Right ventricle myocardium inferior (tissue), 1 donor: ENCODE results near the gene CA7. TPM values are rescaled to one million over a fixed set of nuclear protein-coding genes. Genes with fewer than 3 reads are reported as not detected.

ENCODE experiments used
- ATAC-seq: fragments of 200-7000 bp; cut with Tn5 transposase; one replicate; pipeline ENCODE4 v1.9.1; 2020; ENCODE audit warnings: mild to moderate bottlenecking, moderate library complexity
- DNase-seq: peaks from one replicate; pipeline ENCODE4 v3.0.0; 2021; ENCODE audit errors: missing footprints
- intact Hi-C: fragments of 100-400 bp; cut with DNase I; formaldehyde crosslinking; loops from one replicate; pipeline ENCODE4 v1.11.0; 2022
- long read RNA-seq: library from polyadenylated mRNA; unstranded; transcript quantifications from one replicate; pipeline ENCODE4 v2.0.0, GENCODE V29; 2021
- total RNA-seq: library from RNA; stranded (reverse); fragmentation: NEBNext Ultra II Directional; extraction: Animal tissue kit (Norgen Biotek cat#: 25700); gene quantifications from one replicate; pipeline ENCODE4 v1.2.1, GENCODE V29; 2021
- donor health status: DM: no; HTN: yes; CAD: no; lungs with severe emphysema.

Gene CA7
- total RNA-seq: not detected
- long read RNA-seq: 0 reads

GRCh38 chr16:66844342-66845079 lies at the start of gene CA7:
TSS of gene CA7 (plus strand) at chr16:66844414. CDS start at chr16:66844488, 74 bp downstream.
- intact Hi-C loops: no loop called here
- DNase-seq (no peak), ATAC-seq (peak; percentile 33)

DNA sequence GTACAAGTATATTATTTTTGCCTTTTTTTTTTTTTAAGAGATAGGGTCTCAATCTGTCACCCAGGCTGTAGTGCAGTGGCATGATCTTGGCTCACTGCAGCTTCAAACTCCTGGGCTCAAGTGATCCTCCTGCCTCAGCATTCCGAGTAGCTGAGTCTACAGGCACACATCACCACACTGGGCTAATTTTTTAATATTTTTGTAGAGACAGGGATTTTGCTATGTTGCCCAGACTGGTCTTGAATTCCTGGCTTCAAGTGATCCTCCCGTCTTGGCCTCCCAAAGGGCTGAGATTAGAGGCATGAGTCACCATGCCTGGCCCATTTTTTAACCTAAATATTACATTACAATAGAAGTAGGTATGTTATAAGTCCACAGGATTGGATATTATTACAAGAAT lies 46.1 kb upstream of the CA7 start:
- intact Hi-C loops: no loop called here
- ATAC-seq (no peak), DNase-seq (no peak)

GRCh38 chr16:66800856-66801255 lies 43.4 kb upstream of the CA7 start:
- ATAC-seq: no peak
- intact Hi-C loops: no loop called here
- DNase-seq: no peak

- intact Hi-C loops: no loop called here
- ATAC-seq: no peak
- no peak for DNase-seq
These were observed 42.7 kb upstream of the CA7 start, which contains the start of gene TERB1 for GRCh38 chr16:66801320-66802105. TSS of gene TERB1 (minus strand) at chr16:66801584. CDS start at chr16:66796798, 4,786 bp downstream.

DNA sequence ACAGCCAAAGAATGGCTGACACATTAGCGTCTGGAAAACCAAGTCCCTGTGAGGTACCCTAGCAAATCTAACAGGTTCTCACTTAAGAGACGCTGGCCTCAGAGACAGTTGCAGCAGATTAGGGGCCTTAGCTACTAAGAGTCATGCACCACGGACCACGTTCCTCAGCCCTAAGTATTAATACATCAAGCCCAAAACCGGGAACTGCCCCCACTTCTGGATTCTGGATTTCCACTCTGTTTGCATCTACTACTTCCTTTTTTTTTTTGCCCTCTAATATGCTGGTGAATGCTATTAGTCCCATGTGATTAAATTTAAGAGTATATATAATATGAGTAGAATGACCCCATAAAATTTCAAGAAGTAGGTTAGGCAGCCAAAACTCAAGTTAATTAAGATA lies 42.1 kb upstream of the CA7 start:
- ATAC-seq (no peak), DNase-seq (no peak)
- intact Hi-C loops: no loop called here

DNA sequence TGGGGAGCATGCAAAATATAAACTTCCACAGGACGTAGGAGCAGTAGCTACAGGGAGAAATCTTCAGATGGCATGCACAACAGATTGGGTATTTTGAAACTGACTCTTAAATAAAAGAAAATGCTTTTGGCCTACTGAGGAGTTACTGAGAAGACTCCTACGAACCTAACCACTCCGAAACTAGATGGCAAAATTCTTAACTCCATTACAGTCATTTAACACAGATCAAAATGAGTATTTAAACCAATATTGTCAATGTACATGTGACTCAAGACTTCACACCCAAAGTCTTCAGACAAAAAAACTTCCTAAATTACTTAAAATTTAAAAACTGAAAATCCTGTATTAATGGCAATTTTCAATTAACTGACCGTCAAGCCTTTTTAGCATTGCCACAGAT lies 34.4 kb upstream of the CA7 start:
- no peak for ATAC-seq
- no peak for DNase-seq
- intact Hi-C loops: no loop called here

- no peak for ATAC-seq
- no peak for DNase-seq
- intact Hi-C loops: no loop called here
These were observed 33.8 kb upstream of the CA7 start for GRCh38 chr16:66810391-66810790.

GRCh38 chr16:66811043-66811442 lies 33.2 kb upstream of the CA7 start:
- intact Hi-C loops: no loop called here
- ATAC-seq (no peak), DNase-seq (no peak)

GRCh38 chr16:66814734-66815133 lies 29.5 kb upstream of the CA7 start:
- intact Hi-C loops: no loop called here
- no peak for DNase-seq
- no peak for ATAC-seq

- DNase-seq (no peak), ATAC-seq (no peak)
- intact Hi-C loops: loop anchor here (10.0 kb wide), 1 partner anchor 89 kb away; no protein-coding TSS in a partner anchor
These were observed 20.2 kb upstream of the CA7 start for GRCh38 chr16:66824006-66824405.

DNA sequence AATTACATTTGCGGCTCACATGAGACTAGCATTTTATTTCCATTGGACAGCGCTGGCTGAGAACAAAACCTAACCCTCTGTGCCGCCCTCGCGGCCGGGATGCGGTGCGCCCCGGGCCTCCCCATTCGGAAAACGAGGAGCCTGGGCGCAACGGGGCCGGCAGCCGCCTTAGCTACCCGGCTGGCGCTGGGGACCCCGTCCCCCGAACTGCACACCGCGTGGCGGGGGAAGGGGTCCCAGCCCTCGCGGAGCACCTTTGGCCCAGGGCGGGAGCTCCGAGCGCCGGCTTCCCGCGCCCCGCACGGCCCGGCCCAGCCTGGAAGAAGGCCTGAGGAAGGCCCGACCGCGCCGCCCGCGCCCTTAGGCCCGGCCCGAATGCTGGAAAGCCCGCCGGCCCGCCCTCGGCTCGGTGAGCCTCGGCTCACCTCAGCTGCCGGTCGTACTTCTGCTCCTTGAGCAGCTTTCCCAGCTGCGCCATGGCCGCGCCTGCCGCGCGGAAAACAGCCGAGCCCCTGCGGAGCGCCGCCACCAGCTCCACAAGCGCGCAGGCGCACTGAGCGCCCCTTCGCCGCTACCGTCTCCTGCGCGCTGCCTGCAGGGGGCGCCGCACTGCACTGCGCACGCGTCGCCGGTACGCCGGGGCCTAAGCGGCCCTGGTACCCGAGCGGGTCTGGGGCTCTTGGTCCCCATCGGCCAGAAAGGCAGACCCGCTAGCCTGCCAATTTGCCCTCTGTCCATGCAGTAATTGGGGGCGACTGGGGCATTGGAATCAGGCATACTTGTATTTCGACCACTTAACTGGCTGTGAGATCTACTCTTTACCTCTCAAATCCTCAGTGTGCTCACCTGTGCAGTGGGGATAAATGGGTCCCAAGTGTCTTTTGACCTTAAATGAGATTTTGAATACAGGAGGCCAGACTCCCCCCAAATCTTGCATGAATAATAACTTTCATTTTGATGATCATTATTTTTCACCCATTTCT lies 13.5 kb upstream of the CA7 start, which contains the start of gene NAE1:
Gene NAE1 (minus strand): TSS at position 555 of the 983 bp plus-strand sequence. CDS start 77 bp downstream, at position 478.
- intact Hi-C loops: loop anchor here (2.0 to 5.0 kb wide), 2 partner anchors 38 to 78 kb away; partner anchors contain the start of gene DYNC1LI2
- DNase-seq (peak; percentile 94), ATAC-seq (peak; percentile 98)

DNA sequence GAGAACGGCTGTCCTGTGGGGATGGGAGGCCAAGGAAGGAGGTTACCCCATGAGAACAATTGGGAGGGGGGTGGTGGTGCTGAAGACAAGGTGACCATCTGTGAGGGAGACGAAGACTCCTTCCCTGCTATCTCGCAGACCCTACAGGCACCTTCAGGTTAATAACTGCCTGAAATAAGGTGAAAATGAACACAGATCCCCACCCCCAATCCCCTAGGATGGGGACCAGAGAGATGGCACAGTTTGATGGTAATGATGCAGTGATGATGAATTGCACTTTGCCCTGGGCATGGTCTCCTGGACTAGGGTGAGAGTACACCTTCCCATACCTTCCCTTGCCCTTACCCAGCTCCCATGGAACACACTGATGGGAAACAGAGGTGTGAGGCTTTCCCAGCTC lies 12.0 kb upstream of the CA7 start:
- no peak for DNase-seq
- ATAC-seq: no peak
- intact Hi-C loops: loop anchor here (5.0 kb wide), 1 partner anchor 80 kb away; the partner anchor contains the start of gene DYNC1LI2

DNA sequence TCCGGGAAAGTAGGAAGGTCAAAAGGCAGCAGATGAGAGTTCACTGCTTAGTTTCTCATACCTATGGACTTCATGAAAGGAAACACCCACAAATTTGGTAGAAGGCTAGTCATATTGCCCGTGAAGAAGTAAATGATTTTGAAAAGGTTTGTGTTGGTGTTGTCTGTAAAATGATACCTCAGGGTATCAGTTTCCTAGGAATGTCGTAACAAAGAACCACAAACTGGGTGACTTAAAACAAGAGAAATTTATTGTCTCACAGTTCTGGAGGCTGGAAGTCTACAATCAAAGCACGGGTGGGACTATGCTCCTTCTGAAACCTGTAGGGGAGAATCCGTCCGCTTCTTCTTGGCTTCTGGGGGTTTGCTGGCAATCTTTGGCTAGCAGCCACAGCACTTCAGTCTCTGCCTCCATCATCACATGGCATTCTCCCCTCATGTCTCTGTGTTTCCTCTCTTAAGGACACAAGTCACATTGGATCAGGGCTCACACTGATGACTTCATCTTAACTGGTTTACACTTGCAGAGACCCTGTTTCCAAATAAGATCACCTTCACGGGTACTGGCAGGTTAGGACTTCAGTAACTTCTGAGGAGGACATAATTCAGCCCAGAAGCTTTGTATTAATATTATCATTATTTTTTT lies 11.4 kb upstream of the CA7 start:
- ATAC-seq: no peak
- no peak for DNase-seq
- intact Hi-C loops: loop anchor here (5.0 kb wide), 1 partner anchor 80 kb away; the partner anchor contains the start of gene DYNC1LI2

DNA sequence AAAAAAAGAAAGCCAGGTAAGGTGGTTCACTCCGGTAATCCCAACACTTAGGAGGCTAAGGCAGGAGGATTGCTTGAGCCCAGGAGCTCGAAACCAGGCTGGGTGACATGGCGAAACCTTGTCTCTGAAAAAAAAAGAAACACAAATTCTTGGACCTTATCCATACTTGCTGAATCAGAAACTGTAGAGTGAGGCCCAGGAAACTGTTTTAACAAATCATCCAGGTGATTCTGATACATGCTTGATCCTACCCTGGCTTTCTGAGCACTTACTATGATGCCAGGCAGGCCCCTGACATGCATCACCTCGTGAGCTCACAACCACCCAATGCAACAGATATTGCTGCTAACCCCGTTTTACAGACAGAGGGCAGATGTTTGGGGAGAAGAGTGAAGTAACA lies 9.5 kb upstream of the CA7 start:
- intact Hi-C loops: loop anchor here (5.0 kb wide), 1 partner anchor 82 kb away; the partner anchor contains the start of gene DYNC1LI2
- ATAC-seq (no peak), DNase-seq (no peak)

- DNase-seq (no peak), ATAC-seq (no peak)
- intact Hi-C loops: no loop called here
These were observed 3.3 kb upstream of the CA7 start for GRCh38 chr16:66840883-66841282.

GRCh38 chr16:66841366-66841765 lies 2.8 kb upstream of the CA7 start:
- no peak for ATAC-seq

DNA sequence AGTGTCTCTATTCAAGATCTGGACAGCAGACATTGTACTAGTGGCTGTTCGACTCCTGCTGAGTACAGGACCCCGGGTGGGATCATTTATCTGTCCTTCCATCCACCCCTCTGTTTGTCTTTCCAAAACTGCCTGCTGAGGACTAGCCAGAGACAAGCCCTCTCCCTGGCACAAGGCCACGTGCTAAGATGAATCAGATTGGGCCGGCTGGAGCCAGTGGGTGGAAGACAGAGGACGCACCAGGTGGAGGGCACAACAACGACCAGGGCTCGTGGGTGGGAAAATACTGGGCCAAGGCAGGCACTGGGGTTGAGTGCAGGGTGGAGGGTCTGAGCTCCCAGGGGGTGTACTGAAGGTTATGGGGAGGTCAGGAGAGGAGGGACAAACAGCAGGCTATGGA lies 1.4 kb upstream of the CA7 start:
- intact Hi-C loops: no loop called here
- ATAC-seq (no peak), DNase-seq (no peak)

More at GRCh38 chr16:66841366-66841765, 2.8 kb upstream of the CA7 start:
- DNase-seq: no peak
- intact Hi-C loops: no loop called here

DNA sequence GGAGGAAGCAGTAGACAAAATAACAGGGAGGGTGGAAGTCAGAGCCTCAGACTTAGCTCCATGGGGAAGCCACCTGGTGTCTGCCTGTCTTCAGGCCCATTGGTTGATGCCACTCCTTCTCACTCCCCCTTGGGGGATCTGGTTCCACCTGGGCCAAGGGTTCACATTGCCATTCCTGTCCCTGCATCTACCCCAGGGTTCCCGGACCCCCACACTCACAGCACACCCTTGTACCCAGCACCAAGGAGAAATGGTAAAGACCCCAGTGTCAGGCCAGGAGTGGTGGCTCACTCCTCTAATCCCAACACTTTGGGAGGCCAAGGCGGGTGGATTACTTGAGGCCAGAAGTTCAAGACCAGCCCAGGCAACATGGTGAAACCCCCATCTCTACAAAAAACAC lies 1.0 kb upstream of the CA7 start:
- ATAC-seq (no peak), DNase-seq (no peak)
- intact Hi-C loops: no loop called here
